ENCODE measurements around the gene SORBS1. TPM values are rescaled to one million over a fixed set of nuclear protein-coding genes. Genes with fewer than 3 reads are reported as not detected.

SORBS1 gene
- total RNA-seq, 1 experiment from 2014 or later = 39.9 TPM

DNA sequence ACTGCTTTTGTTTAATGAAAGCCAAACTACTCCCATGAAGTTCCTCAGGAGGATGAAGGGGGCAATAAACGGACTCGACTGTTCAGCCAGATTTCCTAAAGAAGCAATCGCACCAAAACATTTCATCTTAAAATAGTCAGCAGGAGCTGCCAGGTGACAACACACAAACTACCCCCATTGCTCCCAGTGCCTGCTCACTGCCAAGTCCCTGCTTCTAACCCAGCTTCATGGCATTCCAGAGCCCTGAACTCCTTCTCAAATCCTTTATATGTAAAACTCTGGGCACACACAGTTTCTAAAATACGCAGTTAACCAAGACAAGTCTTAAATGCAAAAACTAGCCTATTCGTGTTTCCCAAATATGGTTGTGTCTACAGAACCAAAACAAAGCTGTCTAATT is 110.0 kb downstream of the SORBS1 start (continued):
- TF ChIP-seq TEAD4 (CRISPR knock-in tag; IDR thresholded peaks at IDR 0.05) (no peak), PRDM15 (CRISPR knock-in tag; IDR thresholded peaks at IDR 0.05) (no peak), CTCF (IDR thresholded peaks at IDR 0.05) (no peak), ATF1 (CRISPR knock-in tag; IDR thresholded peaks at IDR 0.05) (no peak), ZNF396 (CRISPR knock-in tag; IDR thresholded peaks at IDR 0.05; ENCODE audit: borderline replicate concordance) (no peak), ZNF416 (CRISPR knock-in tag; IDR thresholded peaks at IDR 0.05) (no peak), USF1 (CRISPR knock-in tag; IDR thresholded peaks at IDR 0.05) (no peak), ETV6 (CRISPR knock-in tag; IDR thresholded peaks at IDR 0.05) (no peak), TEAD1 (CRISPR knock-in tag; IDR thresholded peaks at IDR 0.05) (no peak), EMX1 (CRISPR knock-in tag; IDR thresholded peaks at IDR 0.05) (no peak)
- TF ChIP-seq, protein P1, sequence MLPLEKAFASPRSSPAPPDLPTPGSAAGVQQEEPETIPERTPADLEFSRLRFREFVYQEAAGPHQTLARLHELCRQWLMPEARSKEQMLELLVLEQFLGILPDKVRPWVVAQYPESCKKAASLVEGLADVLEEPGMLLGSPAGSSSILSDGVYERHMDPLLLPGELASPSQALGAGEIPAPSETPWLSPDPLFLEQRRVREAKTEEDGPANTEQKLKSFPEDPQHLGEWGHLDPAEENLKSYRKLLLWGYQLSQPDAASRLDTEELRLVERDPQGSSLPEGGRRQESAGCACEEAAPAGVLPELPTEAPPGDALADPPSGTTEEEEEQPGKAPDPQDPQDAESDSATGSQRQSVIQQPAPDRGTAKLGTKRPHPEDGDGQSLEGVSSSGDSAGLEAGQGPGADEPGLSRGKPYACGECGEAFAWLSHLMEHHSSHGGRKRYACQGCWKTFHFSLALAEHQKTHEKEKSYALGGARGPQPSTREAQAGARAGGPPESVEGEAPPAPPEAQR (CRISPR knock-in tag; IDR thresholded peaks at IDR 0.05) = no peak
- TF ChIP-seq, protein P2, sequence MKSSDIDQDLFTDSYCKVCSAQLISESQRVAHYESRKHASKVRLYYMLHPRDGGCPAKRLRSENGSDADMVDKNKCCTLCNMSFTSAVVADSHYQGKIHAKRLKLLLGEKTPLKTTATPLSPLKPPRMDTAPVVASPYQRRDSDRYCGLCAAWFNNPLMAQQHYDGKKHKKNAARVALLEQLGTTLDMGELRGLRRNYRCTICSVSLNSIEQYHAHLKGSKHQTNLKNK (CRISPR knock-in tag; IDR thresholded peaks at IDR 0.05) = no peak

DNA sequence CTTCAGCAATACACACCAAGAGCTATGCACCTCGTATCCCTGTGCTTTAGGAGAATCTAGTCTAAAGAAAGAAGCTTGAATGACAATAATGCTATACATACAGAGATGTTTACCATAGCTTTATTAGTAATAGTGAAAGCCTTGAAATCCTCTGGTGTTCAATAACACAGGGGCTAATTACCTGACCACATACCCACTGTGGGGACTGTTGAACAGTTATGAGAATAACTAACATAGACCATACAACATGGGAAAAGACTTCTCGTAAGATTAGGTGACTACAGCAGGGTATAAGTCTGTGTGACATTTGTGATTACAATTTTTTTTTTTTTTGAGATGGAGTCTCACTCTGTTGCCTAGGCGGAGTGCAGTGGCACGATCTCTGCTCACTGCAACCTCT is 111.0 kb downstream of the SORBS1 start:
- H3K9me3 Mint-ChIP-seq = no peaks in the 10 kb centered on the region
- H3K4me3 Mint-ChIP-seq = no peak overlapping the region
- peaks cover 18% of the 10 kb centered on the region for H3K4me1 Mint-ChIP-seq
- ATAC-seq (no peak), DNase-seq (ENCODE audit: low spot score) (no peak)
- no peak for TF ChIP-seq KAT7 (CRISPR knock-in tag; IDR thresholded peaks at IDR 0.05; ENCODE audit: borderline replicate concordance)
- TF ChIP-seq JUN (CRISPR knock-in tag; IDR thresholded peaks at IDR 0.05) = no peak
- no peak for TF ChIP-seq TEAD1 (CRISPR knock-in tag; IDR thresholded peaks at IDR 0.05)
- H3K27me3 Mint-ChIP-seq (ENCODE audit: low read depth) = no peaks in the 10 kb centered on the region
- no peak overlapping the region for H3K27ac Mint-ChIP-seq
- ChIA-PET CTCF (interaction anchor here (0.7 to 1.6 kb wide), 2 partner anchors 8 to 151 kb away, joined by 3 read pairs; no protein-coding TSS in a partner anchor), POLR2A (no interaction called here)
- no peaks in the 10 kb centered on the region for H3K36me3 Mint-ChIP-seq

DNA sequence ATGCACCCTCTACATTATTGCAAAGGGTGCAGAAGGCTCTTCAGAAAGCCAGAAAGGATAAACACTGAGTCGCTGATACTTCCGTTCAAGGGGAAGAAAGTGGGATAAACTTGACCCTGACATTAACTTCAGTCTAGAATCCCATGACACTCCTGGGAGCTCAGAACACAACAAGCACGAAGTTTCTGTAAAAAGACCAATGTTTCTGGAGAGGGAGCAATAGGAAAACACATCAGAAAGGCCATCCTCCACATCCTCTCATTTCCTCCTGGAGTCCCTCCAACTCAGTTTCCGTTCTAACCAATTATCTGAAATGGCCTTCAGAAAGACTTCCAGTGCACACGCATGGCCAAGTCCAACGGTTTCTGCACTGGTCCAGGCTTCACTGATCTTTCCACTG is 113.5 kb downstream of the SORBS1 start:
- CTCF ChIA-PET = interaction anchor here (0.6 to 4.4 kb wide), 3 partner anchors 11 to 154 kb away, joined by 3 to 28 read pairs (median 3); no protein-coding TSS in a partner anchor
- no peaks in the 10 kb centered on the region for H3K27me3 Mint-ChIP-seq (ENCODE audit: low read depth)
- H3K9me3 Mint-ChIP-seq = no peaks in the 10 kb centered on the region
- peaks cover 18% of the 10 kb centered on the region for H3K4me1 Mint-ChIP-seq
- no peak for DNase-seq (ENCODE audit: low spot score)
- H3K27ac Mint-ChIP-seq = no peak overlapping the region; the same call in 1 of the 2 replicates
- H3K4me3 Mint-ChIP-seq = no peak overlapping the region
- ATAC-seq = no peak
- no peaks in the 10 kb centered on the region for H3K36me3 Mint-ChIP-seq
- POLR2A ChIA-PET = no interaction called here
- TF ChIP-seq ESRRA (CRISPR knock-in tag; IDR thresholded peaks at IDR 0.05; ENCODE audit: borderline replicate concordance) (no peak), TEAD4 (CRISPR knock-in tag; IDR thresholded peaks at IDR 0.05) (no peak), CREM (CRISPR knock-in tag; IDR thresholded peaks at IDR 0.05) (no peak), GRHL2 (CRISPR knock-in tag; IDR thresholded peaks at IDR 0.05; ENCODE audit: insufficient replicate concordance, severe bottlenecking) (no peak), HMGA2 (CRISPR knock-in tag; IDR thresholded peaks at IDR 0.05) (no peak), ZNF416 (CRISPR knock-in tag; IDR thresholded peaks at IDR 0.05) (no peak), ATF1 (CRISPR knock-in tag; IDR thresholded peaks at IDR 0.05) (no peak), KAT7 (CRISPR knock-in tag; IDR thresholded peaks at IDR 0.05; ENCODE audit: borderline replicate concordance) (no peak), MYBL2 (CRISPR knock-in tag; IDR thresholded peaks at IDR 0.05) (no peak), NFE2L1 (CRISPR knock-in tag; IDR thresholded peaks at IDR 0.05) (no peak), ZNF263 (CRISPR knock-in tag; IDR thresholded peaks at IDR 0.05; ENCODE audit: low read depth) (no peak)
- TF ChIP-seq, protein P3, sequence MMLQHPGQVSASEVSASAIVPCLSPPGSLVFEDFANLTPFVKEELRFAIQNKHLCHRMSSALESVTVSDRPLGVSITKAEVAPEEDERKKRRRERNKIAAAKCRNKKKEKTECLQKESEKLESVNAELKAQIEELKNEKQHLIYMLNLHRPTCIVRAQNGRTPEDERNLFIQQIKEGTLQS (CRISPR knock-in tag; conservative IDR thresholded peaks at IDR 0.05) = no peak
- TF ChIP-seq, protein P4, sequence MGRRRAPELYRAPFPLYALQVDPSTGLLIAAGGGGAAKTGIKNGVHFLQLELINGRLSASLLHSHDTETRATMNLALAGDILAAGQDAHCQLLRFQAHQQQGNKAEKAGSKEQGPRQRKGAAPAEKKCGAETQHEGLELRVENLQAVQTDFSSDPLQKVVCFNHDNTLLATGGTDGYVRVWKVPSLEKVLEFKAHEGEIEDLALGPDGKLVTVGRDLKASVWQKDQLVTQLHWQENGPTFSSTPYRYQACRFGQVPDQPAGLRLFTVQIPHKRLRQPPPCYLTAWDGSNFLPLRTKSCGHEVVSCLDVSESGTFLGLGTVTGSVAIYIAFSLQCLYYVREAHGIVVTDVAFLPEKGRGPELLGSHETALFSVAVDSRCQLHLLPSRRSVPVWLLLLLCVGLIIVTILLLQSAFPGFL (CRISPR knock-in tag; IDR thresholded peaks at IDR 0.05; ENCODE audit: borderline replicate concordance) = no peak

Measured in WTC11 (cell line).